GM12878 (cell line): ENCODE measurements around the gene CTRB2. TPM values are rescaled to one million over a fixed set of nuclear protein-coding genes. Genes with fewer than 3 reads are reported as not detected.

Experiments
- ATAC-seq: fragments of 200-7000 bp; cut with Tn5 transposase; 3 replicates; pipeline ENCODE4 v1.9.1; 2020; ENCODE audit warnings: mild to moderate bottlenecking, moderate library complexity
- BruUV-seq: library from RNA; stranded (reverse); fragments of 400-500 nt; replicated peaks from 2 replicates; lab custom pipeline; 2021; lab: Mats Ljungman, UMichigan
- CTCF ChIA-PET: fragments of 300-600 bp; sonication (Branson Sonifier 250); formaldehyde crosslinking; extraction: SDS; loops from one replicate; lab custom pipeline; 2021; ENCODE audit warnings: inconsistent platforms; lab: Yijun Ruan, JAX
- POLR2A ChIA-PET: fragments of 350-600 bp; formaldehyde crosslinking; extraction: SDS; loops from one replicate; lab custom pipeline; 2021; ENCODE audit warnings: inconsistent platforms; lab: Charles Lee
- RAD21 ChIA-PET: fragments of 300-600 bp; sonication (Branson Sonifier 250); formaldehyde crosslinking; loops from one replicate; lab custom pipeline; 2023; ENCODE audit warnings: antibody characterized with exemption; ENCODE audit not compliant: unreplicated experiment; lab: Charles Lee
- SMC1A ChIA-PET: fragments of 300-600 bp; sonication (Branson Sonifier 250); formaldehyde crosslinking; loops from one replicate; lab custom pipeline; 2023; ENCODE audit not compliant: unreplicated experiment, uncharacterized antibody; lab: Charles Lee
- DNase-seq: peaks from one replicate; pipeline ENCODE4 v3.0.0-alpha.2; 2011; ENCODE audit warnings: low read depth, low spot score
- FAIRE-seq: peaks from 3 replicates; lab custom pipeline; 2011; peaks lifted over from hg19 to GRCh38; lab: Jason Lieb, UNC
- H2AFZ ChIP-seq: 2 replicates; pipeline ENCODE4 v1.6.0; 2011; ENCODE audit warnings: low read depth, low read length, control low read depth; ENCODE audit not compliant: control insufficient read depth
- H3K27ac ChIP-seq: 2 replicates; pipeline ENCODE4 v1.5.1; 2011; ENCODE audit warnings: control low read depth; ENCODE audit not compliant: control insufficient read depth, insufficient read depth
- H3K27me3 ChIP-seq, 2 experiments: replicated peaks in 1 of 2; 2 replicates each; pipeline versions ENCODE4 v1.6.0 to v1.6.1; 2011; ENCODE audit warnings: low read length in 1 of 2; ENCODE audit not compliant: control insufficient read depth in 2 of 2, insufficient read depth in 2 of 2
- H3K36me3 ChIP-seq, 2 experiments: 2 replicates each; pipeline ENCODE4 v1.5.1; 2011; ENCODE audit warnings: low read length in 1 of 2; ENCODE audit not compliant: control insufficient read depth in 2 of 2, insufficient read depth in 2 of 2
- H3K4me1 ChIP-seq: 2 replicates; pipeline ENCODE4 v1.6.1; 2011; ENCODE audit warnings: mild to moderate bottlenecking, low read length, moderate library complexity, mixed read lengths; ENCODE audit not compliant: control insufficient read depth, insufficient read depth
- H3K4me2 ChIP-seq: 2 replicates; pipeline ENCODE4 v1.6.0; 2011; ENCODE audit warnings: control low read depth; ENCODE audit not compliant: control insufficient read depth, insufficient read depth
- H3K4me3 ChIP-seq: fragments of 200-600 bp; sonication (generic); 2 replicates; pipeline ENCODE4 v1.5.1; 2016
- H3K79me2 ChIP-seq: 2 replicates; pipeline ENCODE4 v1.6.0; 2011; ENCODE audit warnings: low read length; ENCODE audit not compliant: control insufficient read depth, insufficient read depth
- H3K9ac ChIP-seq: 2 replicates; pipeline ENCODE4 v1.8.0; 2011; ENCODE audit warnings: low read length, control low read depth, mixed read lengths; ENCODE audit not compliant: control insufficient read depth, insufficient read depth
- H3K9me3 ChIP-seq: replicated peaks from 3 replicates; pipeline ENCODE4 v1.5.1; 2011; ENCODE audit warnings: mild to moderate bottlenecking, low read length; ENCODE audit not compliant: control insufficient read depth, insufficient read depth
- H4K20me1 ChIP-seq: 2 replicates; pipeline ENCODE4 v1.6.0; 2011; ENCODE audit not compliant: control insufficient read depth, insufficient read depth
- CHD4 ChIP-seq: fragments of 200-600 bp; sonication (generic); IDR thresholded peaks from 2 replicates; pipeline ENCODE4 v1.6.1; 2016; ENCODE audit warnings: mild to moderate bottlenecking
- GABPA ChIP-seq: IDR thresholded peaks from 2 replicates; pipeline ENCODE4 v1.6.1; 2014; ENCODE audit warnings: antibody characterized with exemption, low read depth, mild to moderate bottlenecking, inconsistent platforms
- KAT2A ChIP-seq: conservative IDR thresholded peaks from 2 replicates; pipeline ENCODE4 v1.6.1; 2011; ENCODE audit warnings: low read depth, low read length; ENCODE audit not compliant: control insufficient read depth
- MEF2B ChIP-seq: fragments of 450-650 bp; IDR thresholded peaks from 2 replicates; pipeline ENCODE4 v1.6.1; 2018; ENCODE audit warnings: mild to moderate bottlenecking, moderate library complexity; ENCODE audit not compliant: partially characterized antibody, poor library complexity, severe bottlenecking
- NFYB ChIP-seq: IDR thresholded peaks from 2 replicates; pipeline ENCODE4 v1.6.1; 2011; ENCODE audit warnings: low read depth, mild to moderate bottlenecking, low read length, improper control_type of control experiment, moderate library complexity; ENCODE audit not compliant: insufficient read depth
- NRF1 ChIP-seq: conservative IDR thresholded peaks from 2 replicates; pipeline ENCODE4 v1.6.1; 2011; ENCODE audit warnings: mild to moderate bottlenecking, low read depth, low read length, improper control_type of control experiment
- PAX5 ChIP-seq: IDR thresholded peaks from 2 replicates; pipeline ENCODE4 v1.6.1; 2011; ENCODE audit warnings: low read depth, low read length, borderline replicate concordance
- PAX8 ChIP-seq: fragments of 450-650 bp; IDR thresholded peaks from 2 replicates; pipeline ENCODE4 v1.6.1; 2017; ENCODE audit warnings: mild to moderate bottlenecking, moderate library complexity
- POLR2AphosphoS2 ChIP-seq: IDR thresholded peaks from 2 replicates; pipeline ENCODE4 v1.6.1; 2011; ENCODE audit warnings: low read depth, mild to moderate bottlenecking, low read length, improper control_type of control experiment, moderate library complexity
- RBBP5 ChIP-seq: fragments of 200-600 bp; sonication (generic); conservative IDR thresholded peaks from 2 replicates; pipeline ENCODE4 v1.6.1; 2016
- RELA ChIP-seq: fragments of 450-650 bp; IDR thresholded peaks from 2 replicates; pipeline ENCODE4 v1.8.0; 2014; ENCODE audit warnings: borderline replicate concordance; ENCODE audit not compliant: partially characterized antibody
- STAT1 ChIP-seq: fragments of 450-650 bp; conservative IDR thresholded peaks from 2 replicates; pipeline ENCODE4 v1.6.1; 2014; ENCODE audit warnings: antibody characterized with exemption, mild to moderate bottlenecking
- STAT3 ChIP-seq: IDR thresholded peaks from 2 replicates; pipeline ENCODE4 v1.6.1; 2011; ENCODE audit warnings: low read depth, low read length, improper control_type of control experiment
- SUZ12 ChIP-seq: fragments of 200-600 bp; sonication (generic); IDR thresholded peaks from one replicate; pipeline ENCODE4 v1.6.1; 2018; ENCODE audit warnings: antibody characterized with exemption, mild to moderate bottlenecking; ENCODE audit not compliant: unreplicated experiment
- TAF1 ChIP-seq: IDR thresholded peaks from 2 replicates; pipeline ENCODE4 v1.6.1; 2011; ENCODE audit warnings: mild to moderate bottlenecking, low read depth, low read length, borderline replicate concordance
- YY1 ChIP-seq: IDR thresholded peaks from 2 replicates; pipeline ENCODE4 v1.6.1; 2011; ENCODE audit warnings: low read depth, mild to moderate bottlenecking, low read length
- ZNF217 ChIP-seq: fragments of 450-650 bp; IDR thresholded peaks from 2 replicates; pipeline ENCODE4 v1.6.1; 2017; ENCODE audit warnings: antibody characterized with exemption, mild to moderate bottlenecking
- ZNF274 ChIP-seq: IDR thresholded peaks from one replicate; pipeline ENCODE4 v1.8.0; 2011; ENCODE audit not compliant: insufficient read length, insufficient read depth
- WGBS: methylation state at CpG from one replicate; pipeline ENCODE4 v1.1.6; 2016; ENCODE audit warnings: low lambda C conversion rate; ENCODE audit not compliant: insufficient replicate concordance, insufficient coverage; ENCODE audit errors: missing lambda C conversion rate; 5-methylcytosine and 5-hydroxymethylcytosine counted together
- in situ Hi-C: fragments of 300-500 bp; cut with MboI; formaldehyde crosslinking; loops from 9 replicates; pipeline ENCODE4 v1.14.3; 2018; ENCODE audit warnings: mixed read lengths
- intact Hi-C: fragments of 100-400 bp; cut with micrococcal nuclease; formaldehyde crosslinking; loops from one replicate; pipeline ENCODE4 v1.14.2; 2022; ENCODE audit not compliant: unreplicated experiment
- polyA plus RNA-seq, 11 experiments: library from polyadenylated mRNA; depleted of rRNA in 4 of 11; unstranded in 6 of 11; stranded (reverse) in 5 of 11; fragments of >200 nt; fragmentation: Nextera tagmentation in 4 of 11; fragmentation: Illumina TruSeq in 1 of 11; extraction: Ambion mirVana in 4 of 11; extraction: Trizol in 1 of 11; gene quantifications; 1 replicate in 1 of 11; 2 replicates in 10 of 11; pipeline versions ENCODE4 v1.2.1 to v1.2.3, GENCODE V29; 2011 to 2016; ENCODE audit warnings: inconsistent platforms in 2 of 11, missing spikeins in 2 of 11, low read depth in 1 of 11
- total RNA-seq, 4 experiments: library from RNA; depleted of rRNA in 3 of 4; stranded (reverse); fragments of >200 nt in 3 of 4; fragmentation: Illumina TruSeq in 1 of 4; extraction: Trizol in 1 of 4; gene quantifications; 2 replicates each; pipeline versions ENCODE4 v1.2.1 to v1.2.3, GENCODE V29; 2013 to 2021

The CTRB2 gene
- total and polyA plus RNA-seq, 10 of the 15 experiments (the other 5 are each of a cell fraction or from before 2014, with no cell fraction given) = 9.4 TPM; not detected in 9

- no peaks in the 10 kb centered on the region for H3K9me3 ChIP-seq
- POLR2A ChIA-PET = interaction anchor here (0.6 kb wide), 1 partner anchor 11 kb away, joined by 3 read pairs; no protein-coding TSS in a partner anchor
- intact Hi-C loops = no loop called here
- no peak overlapping the region for H2AFZ ChIP-seq
- SMC1A ChIA-PET = interaction anchor here (1.0 kb wide), 1 partner anchor 9 kb away, joined by 3 read pairs; no protein-coding TSS in a partner anchor
- CTCF ChIA-PET = interaction anchor here (0.6 kb wide), 2 partner anchors 57 to 269 kb away, joined by 3 read pairs; no protein-coding TSS in a partner anchor
- H3K79me2 ChIP-seq = no peaks in the 10 kb centered on the region; the same call in 1 of the 2 replicates
- DNase-seq (no peak), ATAC-seq (no peak), FAIRE-seq (no peak)
- peaks cover 24% of the 10 kb centered on the region for H3K4me1 ChIP-seq
- no peak overlapping the region for H3K9ac ChIP-seq
- H3K4me2 ChIP-seq = no peak overlapping the region
- BruUV-seq = no TSS peak
- peaks cover 14% of the 10 kb centered on the region for H4K20me1 ChIP-seq
- peaks cover 0 to 4% of the 10 kb centered on the region in 2 experiments; a peak in 1 of 4 replicates for H3K27me3 ChIP-seq
- RAD21 ChIA-PET = interaction anchor here (1.0 kb wide), 1 partner anchor 132 kb away, joined by 3 read pairs; no protein-coding TSS in a partner anchor
- 68% methylated on average over 13 of the region's 13 CpGs for WGBS
- TF ChIP-seq YY1 (no peak), STAT1 (no peak), PAX5 (no peak), SUZ12 (no peak), NRF1 (no peak), POLR2AphosphoS2 (no peak), PAX8 (no peak), RELA (no peak), TAF1 (no peak), ZNF217 (no peak), ZNF274 (no peak), MEF2B (no peak), KAT2A (no peak), NFYB (no peak), RBBP5 (no peak), CHD4 (no peak), GABPA (no peak), STAT3 (no peak)
- no peak overlapping the region for H3K4me3 ChIP-seq
- H3K36me3 ChIP-seq = no peaks in the 10 kb centered on the region
- H3K27ac ChIP-seq = no peak overlapping the region
- in situ Hi-C loops = no loop called here
Observed at GRCh38 chr16:75248142-75248535, 41.2 kb upstream of the CTRB2 start.
